ENCODE measurements around the gene TFAP2A.

TFAP2A gene

GRCh38 chr6:10412461-10413261, 2.2 kb downstream of the TFAP2A start:
- peak in 1 of 2 donors; percentile 26 for DNase-seq

DNA sequence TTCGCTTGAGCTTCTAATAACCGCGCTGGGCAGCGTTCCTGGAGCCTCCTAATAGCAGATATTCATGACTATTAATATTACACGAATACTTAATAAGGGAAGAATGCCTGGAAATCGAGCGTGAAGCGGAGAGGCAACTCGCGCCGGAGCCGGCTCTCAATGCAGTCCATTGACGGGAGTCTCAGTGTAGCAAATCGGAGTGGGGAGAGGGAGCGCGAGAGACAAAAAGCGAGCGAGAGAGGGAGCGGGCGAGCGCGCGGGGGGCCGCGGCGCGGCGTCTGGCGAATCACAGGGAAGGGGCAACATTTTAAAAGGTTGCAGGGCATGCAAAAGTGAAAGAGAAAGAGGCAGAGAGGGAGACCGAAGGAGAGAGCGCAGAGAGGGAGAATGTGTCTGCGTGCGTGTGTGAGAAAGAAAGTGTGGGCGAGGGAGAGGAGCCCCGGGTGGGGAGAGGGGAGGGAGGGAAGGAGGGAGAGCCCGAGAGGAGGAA, 2.9 kb downstream of the TFAP2A start:
- DNase-seq: peak; percentile 36 to 40

GRCh38 chr6:10411131-10411970, 3.5 kb downstream of the TFAP2A start:
- DNase-seq: no peak

- DNase-seq: no peak
Measured at GRCh38 chr6:10410207-10411050, 4.4 kb downstream of the TFAP2A start.

DNA sequence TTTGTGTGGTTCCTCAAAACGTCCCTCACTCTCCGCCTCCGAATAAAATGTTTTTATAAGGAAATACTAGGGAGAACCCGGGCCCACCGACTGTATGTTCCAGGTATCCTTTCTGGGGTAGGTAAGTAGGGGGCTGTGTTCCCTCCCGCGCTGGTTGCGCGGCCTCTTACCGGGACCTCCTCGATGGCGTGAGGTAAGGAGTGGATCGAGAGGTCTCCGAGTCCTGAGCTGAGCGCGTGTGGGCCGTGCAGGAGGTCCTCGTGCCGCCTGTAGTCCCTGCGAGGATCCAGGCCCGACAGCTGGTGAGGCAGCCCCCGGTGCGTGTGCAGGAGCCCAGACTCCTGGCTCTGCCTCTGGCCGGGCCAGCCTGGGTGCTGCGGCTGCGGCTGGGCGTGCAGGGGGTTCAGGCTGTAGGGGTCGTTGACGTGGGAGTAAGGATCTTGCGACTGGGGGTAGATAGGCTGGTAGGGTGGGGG, 5.1 kb downstream of the TFAP2A start:
- DNase-seq: no peak

DNA sequence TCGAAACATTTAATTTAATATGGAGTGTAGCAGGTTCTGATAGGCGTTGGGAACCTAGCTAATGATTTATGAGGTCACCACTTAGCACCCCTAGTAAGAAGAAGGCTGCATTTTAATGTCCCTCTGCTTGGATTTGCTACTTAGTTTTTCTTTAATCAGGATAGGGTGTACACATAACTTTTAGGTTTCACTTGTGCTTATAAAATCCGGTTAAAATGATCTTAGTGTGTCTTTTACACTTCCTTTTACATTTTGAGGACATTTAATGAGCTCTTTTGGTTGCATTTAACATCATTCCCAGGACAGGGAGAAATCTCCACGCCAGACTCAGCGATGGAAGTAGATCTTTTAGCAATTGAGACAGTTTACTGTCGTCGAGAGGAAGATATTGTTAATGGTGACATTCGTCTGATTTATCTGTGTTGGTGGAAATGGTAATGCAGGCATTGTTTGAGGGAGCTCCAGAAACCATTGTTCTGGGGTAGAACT, 5.6 kb downstream of the TFAP2A start:
- no peak for DNase-seq

- no peak for DNase-seq
Measured at GRCh38 chr6:10408457-10408856, 6.4 kb downstream of the TFAP2A start.

DNA sequence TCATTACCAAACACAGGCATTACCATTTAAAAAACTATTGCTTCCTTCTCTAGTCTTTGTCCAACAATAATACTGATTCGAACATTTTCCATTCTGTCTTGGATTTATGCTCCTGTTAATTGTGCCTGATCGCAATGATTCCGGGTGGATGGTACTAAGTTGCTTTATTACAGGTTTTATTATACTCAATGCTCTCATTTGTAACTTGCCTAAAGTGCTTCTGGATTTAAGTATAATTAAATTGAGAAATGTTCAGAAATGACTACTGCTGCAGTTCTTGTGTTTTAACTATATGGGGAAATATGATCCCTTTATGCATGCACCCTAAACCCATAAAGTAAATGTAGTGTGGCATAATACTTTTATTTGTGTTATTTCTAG, 7.2 kb downstream of the TFAP2A start:
- DNase-seq: no peak

GRCh38 chr6:10407018-10407673, 7.7 kb downstream of the TFAP2A start:
- no peak for DNase-seq

- no peak for DNase-seq
Measured at GRCh38 chr6:10406556-10406955, 8.3 kb downstream of the TFAP2A start.

DNA sequence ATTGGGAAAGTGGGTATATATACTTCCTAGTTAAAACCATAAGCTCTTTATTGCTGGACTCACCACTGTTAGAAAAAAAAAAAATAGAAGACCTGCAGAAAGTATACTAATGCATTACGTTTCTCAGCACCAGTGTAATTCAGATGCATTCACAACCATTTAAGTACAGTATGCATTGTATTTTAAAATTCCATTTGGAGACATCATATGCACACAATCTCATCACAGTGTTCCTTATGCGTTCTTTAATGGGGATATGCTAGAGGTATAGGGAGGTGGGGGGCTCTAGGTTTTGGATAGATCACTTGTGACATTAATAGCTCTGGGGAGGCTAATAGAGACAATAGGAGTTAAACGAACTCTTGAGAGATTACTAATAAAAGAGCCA, 9.4 kb downstream of the TFAP2A start:
- DNase-seq: no peak

GRCh38 chr6:10404799-10405512, 9.9 kb downstream of the TFAP2A start:
- DNase-seq: no peak

GRCh38 chr6:10404107-10404798, 10.6 kb downstream of the TFAP2A start:
- peak; percentile 81 to 87 for DNase-seq

- DNase-seq: no peak
Measured at GRCh38 chr6:10403385-10404106, 11.3 kb downstream of the TFAP2A start.

DNA sequence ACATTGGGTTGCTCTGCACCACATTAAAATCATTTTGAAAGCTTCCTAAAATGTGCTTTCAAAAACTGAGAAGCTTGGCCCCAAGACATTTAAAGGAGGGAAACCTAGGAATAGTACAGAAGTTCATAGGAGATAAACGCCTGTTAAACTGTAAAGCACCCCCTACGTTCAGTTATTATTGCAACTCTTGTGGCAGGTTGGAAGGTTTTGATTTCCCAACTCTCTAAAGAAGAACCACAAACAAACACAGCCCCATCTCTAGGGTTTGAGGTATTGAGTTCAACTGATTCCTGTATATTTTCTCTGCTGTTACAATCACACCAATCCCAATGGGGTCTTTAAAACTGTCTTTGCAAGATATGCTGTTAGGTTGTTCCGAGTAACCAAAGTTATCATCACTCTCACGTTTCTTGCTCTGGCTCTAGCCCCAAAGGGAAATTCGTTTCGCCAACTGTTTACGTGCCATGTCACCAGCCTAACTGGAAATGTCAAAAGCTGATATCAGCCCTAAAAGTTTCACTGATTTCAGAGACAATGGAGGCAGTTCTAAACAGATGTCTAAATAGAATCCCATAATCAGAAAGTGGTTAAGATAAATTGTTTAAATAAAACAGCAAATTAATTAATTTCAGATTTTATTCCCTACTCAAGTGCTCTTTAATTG, 12.1 kb downstream of the TFAP2A start:
- DNase-seq: no peak

- no peak for DNase-seq
Measured at GRCh38 chr6:10401632-10402223, 13.1 kb downstream of the TFAP2A start.

DNA sequence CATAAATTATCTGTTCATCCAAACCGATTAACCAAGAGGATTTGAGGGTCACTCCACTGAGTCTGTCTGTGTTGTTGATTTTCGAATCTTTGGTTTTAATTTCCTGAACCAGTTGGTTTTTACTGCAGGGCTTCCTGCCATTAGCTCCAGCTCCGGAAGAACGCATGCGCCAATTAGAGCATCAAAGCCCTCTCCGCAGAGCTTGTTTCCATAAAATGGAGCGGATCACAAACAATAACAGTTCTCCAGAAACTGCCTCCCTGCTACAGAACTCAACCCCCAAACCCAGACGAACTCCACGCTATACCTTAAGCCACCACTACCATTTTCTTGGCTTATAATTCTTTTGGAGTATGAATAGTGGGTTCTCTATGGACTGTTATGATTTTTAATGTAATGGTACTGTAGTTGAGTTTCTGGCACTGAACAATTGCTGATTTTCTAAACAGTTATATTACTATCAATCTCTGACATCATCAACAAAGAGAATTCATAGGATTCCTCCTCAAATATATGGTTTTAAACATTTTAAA, 13.8 kb downstream of the TFAP2A start:
- no peak for DNase-seq

GRCh38 chr6:10400330-10400729, 14.5 kb downstream of the TFAP2A start:
- DNase-seq: no peak

- DNase-seq: no peak
Measured at GRCh38 chr6:10399451-10399850, 15.4 kb downstream of the TFAP2A start.

All from stimulated activated CD4-positive, alpha-beta T cell treated with anti-CD3 and anti-CD28 coated beads, Interleukin-2, amount 100 ng/mL, for 24 hours (primary cell).